HG03095 (cell line): ENCODE results near the gene MAFG.

Experiments
- ATAC-seq: cut with Tn5 transposase; IDR thresholded peaks from one replicate; pipeline ENCODE4 v1.9.1; 2021; ENCODE audit warnings: moderate library complexity; ENCODE audit not compliant: unreplicated experiment

Gene MAFG

GRCh38 chr17:81927653-81928543 is at the start of gene MAFG:
TSS of gene MAFG (minus strand) at chr17:81927735. CDS start at chr17:81923185, 4,550 bp downstream.
- peak; percentile 43 for ATAC-seq

DNA sequence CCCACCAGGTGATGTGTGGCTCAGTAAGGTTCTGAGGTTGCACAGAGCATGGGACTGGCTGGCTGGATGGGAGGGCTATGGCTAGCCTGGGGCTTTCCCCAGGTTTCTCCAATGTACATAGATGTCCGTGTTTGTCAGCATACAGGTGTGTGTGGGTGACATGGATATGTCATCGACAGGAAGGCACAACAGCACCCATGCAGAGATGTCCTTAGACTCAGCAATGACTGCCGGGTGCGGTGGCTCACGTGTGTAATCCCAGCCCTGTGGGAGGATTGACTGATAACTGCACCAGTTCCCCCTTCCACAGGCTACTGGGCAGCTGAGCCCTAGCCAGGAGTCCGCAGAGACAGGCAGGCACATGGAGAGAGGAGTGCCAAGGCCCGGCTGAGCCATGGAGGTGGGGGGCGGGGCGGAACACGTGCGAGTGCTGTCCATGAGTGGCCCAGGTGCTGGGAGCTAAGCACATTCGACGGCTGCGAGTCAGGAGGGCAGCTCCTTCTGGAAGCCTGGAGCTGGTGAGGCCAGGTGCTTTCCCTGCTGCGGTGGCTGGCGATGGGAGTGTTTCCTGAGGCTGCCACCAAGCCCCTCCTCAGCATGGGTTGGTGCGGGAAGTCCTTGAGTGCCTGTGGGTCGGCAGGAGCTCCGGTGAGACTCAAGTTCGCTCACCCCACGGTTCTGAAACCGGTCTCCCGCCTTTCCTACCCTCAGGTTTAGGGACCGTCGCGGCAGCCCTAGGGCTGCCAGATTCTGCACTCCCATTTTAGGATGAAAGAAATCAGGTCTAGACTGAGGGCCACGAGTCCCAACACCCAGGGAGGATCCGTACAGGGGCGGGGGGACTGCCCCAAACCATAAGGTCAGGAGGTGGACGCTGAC is 49.0 kb upstream of the MAFG start:
- ATAC-seq, result peak; percentile 4

GRCh38 chr17:81973432-81973831 is 45.9 kb upstream of the MAFG start:
- ATAC-seq, result no peak

DNA sequence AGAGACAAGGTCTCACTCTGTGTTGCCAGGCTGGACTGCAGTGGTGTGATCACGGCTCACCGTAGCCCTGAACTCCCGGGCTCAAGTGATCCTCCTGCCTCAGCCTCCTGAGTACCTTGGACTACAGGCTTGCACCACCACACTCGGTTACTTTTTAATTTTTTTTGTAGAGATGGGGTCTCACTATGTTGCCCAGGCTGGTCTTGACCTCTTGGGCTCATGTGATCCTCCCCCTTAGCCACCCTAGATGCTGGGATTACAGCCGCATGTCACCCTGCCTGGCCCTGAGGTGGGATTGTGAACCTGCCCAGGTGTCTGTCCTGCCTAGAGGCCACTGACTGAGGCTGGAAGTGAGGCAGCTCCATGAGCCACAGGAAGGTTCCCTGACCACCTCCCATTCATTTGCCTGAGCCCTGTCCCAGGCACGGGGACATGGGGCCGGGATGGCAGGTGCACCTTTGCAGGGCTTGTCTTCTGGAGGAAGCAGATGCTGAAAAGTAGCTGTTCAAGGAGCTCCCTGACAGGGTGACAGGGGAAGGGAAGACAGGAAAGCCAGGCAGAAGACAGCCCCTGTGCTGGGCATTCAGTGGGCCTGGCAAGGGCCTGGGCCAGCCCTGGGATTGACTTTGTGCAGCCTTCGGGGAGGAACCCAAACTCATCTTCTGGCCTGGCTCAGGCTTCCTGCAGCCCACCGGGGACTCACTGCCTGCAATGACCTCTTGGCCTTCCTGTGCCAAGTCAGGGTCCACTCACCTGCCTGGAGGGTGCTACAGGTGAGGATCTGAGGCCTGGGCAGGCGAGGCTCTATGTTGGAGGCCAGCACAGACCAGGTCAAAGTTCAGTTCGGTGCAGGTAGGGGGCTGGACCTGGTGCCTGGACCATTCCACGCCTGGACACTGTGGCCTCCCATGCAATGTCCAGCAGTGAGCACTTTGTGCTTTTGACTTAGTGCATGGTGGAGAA is 41.6 kb upstream of the MAFG start:
- no peak for ATAC-seq

DNA sequence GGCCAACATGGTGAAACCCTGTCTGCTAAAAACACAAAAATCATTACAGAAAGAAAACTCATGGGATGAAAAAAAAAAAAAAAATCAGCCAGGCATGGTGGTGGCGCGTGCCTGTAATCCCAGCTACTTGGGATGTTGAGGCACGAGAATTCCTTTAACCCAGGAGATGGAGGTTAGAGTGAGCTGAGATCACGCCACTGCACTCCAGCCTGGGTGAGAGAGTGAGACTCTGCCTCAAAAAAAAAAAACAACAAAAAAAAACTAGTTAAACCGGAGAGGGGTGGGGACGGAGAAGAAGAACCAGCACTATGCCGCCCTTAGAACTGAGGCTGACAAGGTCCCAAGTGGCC is 40.8 kb upstream of the MAFG start:
- no peak for ATAC-seq

GRCh38 chr17:81967533-81968395 is 40.2 kb upstream of the MAFG start:
- ATAC-seq, result no peak

DNA sequence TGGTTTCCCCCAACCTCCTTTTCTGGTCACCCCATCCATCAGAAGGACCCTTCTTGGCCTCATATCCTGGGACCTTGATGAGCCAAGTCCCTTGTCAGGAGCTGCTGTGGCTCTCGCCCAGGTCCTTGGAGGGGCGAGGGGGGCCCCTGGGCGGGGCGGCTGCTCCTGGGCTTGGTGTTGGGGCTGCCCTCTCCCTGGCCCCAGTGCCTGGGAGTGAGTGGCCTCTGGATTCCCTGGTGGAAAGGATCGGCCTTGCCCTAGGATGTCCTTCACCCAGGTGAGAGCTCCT is 39.7 kb upstream of the MAFG start:
- ATAC-seq, result no peak

DNA sequence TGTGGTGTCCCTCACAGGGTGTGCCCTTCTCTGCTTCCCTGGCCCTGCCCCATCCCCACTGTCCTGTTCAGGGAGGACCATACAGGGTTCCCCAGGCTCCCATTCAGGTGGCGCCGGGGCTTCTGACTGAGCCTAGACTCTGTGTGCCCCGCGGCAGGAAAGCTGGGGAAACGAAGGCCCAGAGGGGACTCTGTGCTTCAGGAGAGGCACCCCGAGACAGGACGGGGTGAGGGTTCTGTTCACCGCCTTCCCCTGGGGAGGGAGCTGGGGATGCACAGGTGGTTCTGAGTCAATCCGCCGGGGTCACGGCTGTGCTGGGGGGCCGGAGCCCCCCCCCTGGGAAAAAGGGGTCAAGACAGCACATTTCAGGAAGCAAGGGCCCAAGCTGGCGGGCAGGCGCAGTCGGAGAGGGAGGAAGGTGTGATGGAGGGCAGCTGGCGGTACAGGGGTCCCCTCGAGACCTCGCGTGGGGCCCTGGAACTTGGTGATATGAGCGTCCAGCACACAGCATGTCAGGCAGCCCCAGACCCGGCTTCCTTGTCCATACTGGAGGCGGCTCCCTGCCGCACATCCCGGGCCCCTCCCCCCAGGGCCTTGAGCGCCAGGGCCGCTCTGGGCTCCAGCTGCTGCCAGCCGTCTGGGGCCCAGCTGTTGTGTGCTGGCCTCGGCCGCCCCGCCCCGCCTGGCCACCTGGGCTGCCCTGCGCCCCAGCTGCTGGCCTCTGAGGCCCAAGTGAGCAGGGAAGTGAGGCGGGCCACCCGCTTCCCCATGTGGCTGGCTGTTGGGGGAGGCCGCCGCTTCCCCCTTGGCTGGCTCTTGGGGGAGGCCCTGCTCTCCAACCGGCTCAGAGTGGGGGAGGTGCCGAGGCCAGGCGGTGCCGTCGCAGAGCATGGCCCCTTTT is 39.1 kb upstream of the MAFG start:
- no peak for ATAC-seq

DNA sequence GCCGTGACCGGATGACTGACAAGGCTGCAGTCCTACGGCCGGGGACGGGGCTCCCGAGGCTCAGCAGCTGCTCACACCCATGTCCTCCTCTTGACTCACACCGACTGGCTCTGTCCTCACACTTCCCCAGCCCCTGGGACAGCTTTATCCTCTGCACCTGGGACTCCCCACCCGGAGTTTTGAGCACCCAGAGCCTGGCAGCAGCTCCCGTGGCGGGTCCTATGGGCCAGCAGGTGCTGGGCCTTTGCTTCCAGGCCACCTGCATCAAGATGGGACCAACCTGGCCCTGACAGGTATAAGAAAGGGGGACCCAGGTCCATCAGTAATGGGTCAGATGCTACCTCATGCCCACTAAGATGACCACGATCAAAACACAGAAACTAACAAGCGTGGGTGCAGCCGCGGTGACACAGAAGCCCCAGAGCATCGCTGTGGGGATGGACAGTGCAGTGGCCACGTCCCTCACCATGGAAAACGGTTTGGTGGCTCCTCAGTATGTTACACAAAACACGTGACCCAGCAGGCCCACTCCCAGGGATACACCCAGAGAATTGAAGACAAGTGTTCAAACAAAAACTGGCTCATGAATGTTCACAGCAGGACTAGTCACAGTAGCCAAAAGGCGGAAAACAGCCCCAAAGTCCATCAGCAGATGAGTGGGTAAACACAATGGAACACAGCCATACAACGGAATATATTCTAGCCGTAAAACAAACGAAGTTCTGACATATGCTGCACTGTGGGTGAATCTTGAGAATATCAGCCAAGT is 36.7 kb upstream of the MAFG start:
- ATAC-seq, result no peak

- ATAC-seq, result no peak
Observed at GRCh38 chr17:81962499-81963441, 35.2 kb upstream of the MAFG start.

DNA sequence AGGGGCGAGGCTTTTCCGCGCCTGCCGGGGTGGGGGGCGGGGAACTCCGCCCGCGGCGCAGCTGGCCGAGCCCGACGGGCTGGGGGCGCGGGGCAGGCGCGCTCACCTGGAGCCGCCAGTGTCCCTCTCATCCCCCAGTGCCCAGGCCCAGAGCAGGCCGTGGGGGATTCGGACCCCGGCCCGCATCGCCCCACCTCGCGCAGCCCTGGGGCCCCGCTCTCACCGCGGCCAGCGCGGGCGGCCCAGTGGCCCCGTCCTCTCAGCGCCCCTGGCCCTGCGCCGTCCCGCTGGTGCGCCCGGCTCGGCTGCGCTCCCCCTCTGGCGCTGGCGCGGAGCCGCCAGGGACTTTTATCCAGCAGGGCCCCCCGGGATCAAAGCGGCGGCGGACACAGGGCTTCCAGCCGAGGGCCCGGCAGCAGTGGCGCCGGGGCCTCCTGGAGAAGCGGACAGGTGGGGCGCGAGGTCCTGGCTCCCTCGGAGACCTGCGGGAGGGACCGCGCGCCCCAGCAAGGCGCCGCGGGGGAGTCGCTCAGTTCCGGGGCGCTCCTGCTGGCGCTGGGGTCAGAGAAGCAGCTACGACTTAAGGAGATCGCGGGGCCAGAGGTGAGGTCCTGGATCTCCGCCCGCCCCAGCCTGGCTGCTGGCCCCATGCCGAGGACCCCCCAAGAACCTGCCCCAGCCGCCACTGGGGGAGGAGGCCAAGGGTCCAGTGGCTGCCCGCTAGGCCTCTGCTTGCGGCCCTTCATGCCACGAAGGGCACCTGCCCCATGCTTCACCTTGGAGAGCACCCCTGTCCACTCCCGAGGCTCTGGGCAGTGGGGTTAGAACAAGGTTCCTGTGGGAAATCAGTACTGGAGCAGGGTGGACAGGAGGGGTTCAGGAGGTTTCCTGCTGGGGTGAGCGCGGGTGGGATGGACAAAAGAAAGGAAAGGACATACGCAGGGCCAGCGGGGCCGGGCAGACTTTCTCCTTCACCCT is 34.3 kb upstream of the MAFG start:
- no peak for ATAC-seq

- ATAC-seq, result no peak
Observed at GRCh38 chr17:81961087-81961511, 33.6 kb upstream of the MAFG start, which contains the start of gene NOTUM. TSS of gene NOTUM (minus strand) at chr17:81961187. CDS start at chr17:81960909, 278 bp downstream.

GRCh38 chr17:81960130-81960958 is 32.8 kb upstream of the MAFG start:
- no peak for ATAC-seq

GRCh38 chr17:81959362-81960129 is 32.0 kb upstream of the MAFG start:
- ATAC-seq, result no peak
